Astrocyte of the spinal cord (primary cell): ENCODE measurements around the gene KRTAP10-9.
"Not testable (repeated sequence)": the region's sequence is repeated elsewhere in the genome, so short reads cannot be mapped to it uniquely, and the experiment has no call there.

Experiments used
- DNase-seq: peaks from one replicate; pipeline ENCODE4 v3.0.0; 2011; ENCODE audit warnings: low read depth, low spot score
- H3K4me3 ChIP-seq: 2 replicates; pipeline ENCODE4 v1.5.1; 2011; ENCODE audit warnings: low read depth, mild to moderate bottlenecking, low read length, moderate library complexity
- in situ Hi-C: cut with HindIII; loops from 2 replicates; pipeline ENCODE4 v1.10.0; 2017; ENCODE audit warnings: low sequenced_read_pairs
- TF ChIP-seq, protein P1 (sequence below): IDR thresholded peaks from 2 replicates; pipeline ENCODE4 v1.5.1; 2012; ENCODE audit warnings: low read depth, mild to moderate bottlenecking, low read length, inconsistent platforms

The KRTAP10-9 gene

DNA sequence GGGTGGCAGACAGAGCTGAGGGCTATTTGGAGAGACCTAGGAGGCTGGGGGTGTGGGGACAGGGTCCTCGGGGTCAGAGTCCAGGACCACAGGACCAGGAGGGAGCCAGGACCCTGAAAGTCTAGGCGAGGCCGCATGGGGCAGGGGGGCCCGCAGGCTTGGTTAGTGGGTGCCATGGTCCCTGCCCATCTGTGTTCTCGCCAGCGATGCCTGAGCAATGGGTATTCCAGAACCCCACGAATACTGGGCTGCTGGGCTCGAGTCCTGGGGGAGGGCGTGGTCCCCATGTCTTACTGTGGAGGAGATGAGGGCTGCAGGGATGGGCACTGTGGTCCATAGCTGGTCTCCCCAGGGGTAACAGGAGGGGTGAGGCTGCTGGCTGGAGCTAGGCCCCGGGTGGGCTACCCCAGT, 36.6 kb upstream of the KRTAP10-9 start:
- no peak for DNase-seq
- H3K4me3 ChIP-seq, result no peak overlapping the region
- TF ChIP-seq, protein P1, sequence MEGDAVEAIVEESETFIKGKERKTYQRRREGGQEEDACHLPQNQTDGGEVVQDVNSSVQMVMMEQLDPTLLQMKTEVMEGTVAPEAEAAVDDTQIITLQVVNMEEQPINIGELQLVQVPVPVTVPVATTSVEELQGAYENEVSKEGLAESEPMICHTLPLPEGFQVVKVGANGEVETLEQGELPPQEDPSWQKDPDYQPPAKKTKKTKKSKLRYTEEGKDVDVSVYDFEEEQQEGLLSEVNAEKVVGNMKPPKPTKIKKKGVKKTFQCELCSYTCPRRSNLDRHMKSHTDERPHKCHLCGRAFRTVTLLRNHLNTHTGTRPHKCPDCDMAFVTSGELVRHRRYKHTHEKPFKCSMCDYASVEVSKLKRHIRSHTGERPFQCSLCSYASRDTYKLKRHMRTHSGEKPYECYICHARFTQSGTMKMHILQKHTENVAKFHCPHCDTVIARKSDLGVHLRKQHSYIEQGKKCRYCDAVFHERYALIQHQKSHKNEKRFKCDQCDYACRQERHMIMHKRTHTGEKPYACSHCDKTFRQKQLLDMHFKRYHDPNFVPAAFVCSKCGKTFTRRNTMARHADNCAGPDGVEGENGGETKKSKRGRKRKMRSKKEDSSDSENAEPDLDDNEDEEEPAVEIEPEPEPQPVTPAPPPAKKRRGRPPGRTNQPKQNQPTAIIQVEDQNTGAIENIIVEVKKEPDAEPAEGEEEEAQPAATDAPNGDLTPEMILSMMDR, result no peak
- in situ Hi-C loops, result no loop called here

DNA sequence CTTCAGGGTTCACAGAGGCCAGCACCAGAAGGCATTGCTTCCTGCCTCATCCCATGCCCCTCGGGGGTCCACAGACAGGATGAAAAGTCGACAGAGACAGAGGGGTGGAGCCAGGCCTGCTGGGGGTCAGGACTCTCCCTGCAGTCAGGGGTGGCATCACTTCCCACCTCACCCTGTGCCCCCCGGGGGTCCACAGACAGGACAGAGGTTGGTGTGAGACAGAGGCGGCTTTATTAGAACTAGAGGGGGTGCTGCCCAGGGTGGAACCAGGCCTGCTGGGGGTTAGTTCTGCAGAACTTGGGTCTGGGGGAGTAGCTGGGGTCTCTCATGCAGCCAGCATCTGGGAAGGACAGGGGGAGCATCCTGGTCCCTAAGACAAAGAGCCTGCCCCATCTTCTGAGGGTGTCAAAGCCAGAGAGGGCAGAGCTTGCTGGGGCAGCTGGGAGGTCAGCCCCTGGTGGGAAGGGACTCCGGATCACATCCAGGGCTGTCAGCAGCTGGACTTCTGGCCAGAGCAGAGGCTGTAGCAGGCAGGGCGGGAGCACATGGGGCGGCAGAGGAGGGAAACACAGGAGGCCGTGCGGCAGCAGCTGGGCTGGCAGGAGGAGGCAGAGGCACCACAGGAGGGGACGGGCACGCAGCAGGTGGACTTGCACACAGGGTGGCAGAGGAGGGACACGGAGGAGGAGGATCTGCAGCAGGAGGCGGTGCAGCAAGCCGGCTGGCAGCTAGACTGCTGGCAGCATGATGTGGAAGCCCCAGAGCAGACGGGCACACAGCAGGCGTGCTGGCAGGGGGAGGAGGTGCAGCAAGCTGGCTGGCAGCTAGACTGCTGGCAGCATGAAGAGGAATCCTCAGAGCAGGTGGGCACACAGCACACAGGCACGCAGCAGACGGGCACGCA, 35.7 kb upstream of the KRTAP10-9 start:
- DNase-seq, H3K4me3 ChIP-seq, in situ Hi-C loops: not testable (repeated sequence)

DNA sequence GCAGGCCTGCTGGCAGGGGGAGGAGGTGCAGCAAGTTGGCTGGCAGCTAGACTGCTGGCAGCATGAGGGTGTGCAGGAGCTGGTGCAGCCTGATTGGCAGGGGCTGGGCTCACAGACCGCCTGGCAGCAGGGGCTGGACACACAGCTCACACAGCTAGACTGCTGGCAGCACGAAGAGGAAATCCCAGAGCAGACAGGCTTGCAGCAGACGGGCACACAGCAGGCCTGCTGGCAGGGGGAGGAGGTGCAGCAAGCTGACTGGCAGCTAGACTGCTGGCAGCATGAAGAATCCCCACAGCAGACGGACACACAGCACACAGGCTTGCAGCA, 35.1 kb upstream of the KRTAP10-9 start:
- DNase-seq, in situ Hi-C loops, H3K4me3 ChIP-seq: not testable (repeated sequence)

DNA sequence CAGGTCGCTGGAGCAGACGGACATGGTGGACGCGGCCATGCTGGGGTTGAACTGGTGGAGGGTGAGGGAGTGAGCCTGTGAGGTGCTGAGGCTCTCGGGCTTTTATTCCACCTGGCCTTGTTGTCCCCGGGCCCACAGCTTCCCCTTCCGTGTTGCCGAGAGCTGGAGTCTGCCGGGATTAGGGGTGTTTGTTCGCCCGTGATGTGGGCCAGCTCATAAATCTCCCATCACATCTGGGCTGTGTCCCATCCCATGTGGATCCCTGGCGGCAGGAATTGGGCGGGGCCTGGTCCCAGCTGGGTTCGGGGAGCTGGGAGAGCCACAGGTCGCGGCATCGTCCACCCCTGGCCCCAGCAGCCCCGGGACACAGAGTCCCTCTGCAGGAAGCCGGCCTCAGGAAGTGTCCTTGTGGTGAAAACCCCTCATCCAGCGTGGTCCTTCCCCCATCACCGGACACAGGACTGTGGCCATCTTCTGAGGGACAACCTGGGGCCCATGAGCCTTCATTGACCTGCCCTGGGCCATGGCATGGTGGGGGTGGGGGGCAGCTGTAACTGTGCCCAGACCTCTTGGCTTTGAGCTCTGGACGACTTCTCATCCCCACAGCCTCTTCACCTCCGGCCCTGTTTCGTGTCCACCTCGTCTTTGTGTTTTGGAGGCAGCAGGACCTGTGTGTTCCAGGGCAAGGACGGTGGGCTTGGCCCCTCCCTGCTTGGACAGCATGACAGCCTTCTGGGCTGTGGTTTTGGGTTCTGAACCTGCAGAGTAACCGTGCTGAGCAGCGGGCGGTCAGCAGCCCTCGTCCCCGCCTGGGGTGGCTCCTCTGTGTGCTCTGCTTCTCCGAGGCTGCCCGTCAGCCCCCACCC, 34.2 kb upstream of the KRTAP10-9 start, which contains the start of gene KRTAP10-6:
TSS of gene KRTAP10-6 (minus strand) at position 60 of the 866 bp plus-strand sequence. CDS start at position 39, 21 bp downstream.
- in situ Hi-C loops, result no loop called here
- H3K4me3 ChIP-seq, result no peak within 1 kb of the TSS
- no peak for DNase-seq
- TF ChIP-seq, protein P1, result no peak

DNA sequence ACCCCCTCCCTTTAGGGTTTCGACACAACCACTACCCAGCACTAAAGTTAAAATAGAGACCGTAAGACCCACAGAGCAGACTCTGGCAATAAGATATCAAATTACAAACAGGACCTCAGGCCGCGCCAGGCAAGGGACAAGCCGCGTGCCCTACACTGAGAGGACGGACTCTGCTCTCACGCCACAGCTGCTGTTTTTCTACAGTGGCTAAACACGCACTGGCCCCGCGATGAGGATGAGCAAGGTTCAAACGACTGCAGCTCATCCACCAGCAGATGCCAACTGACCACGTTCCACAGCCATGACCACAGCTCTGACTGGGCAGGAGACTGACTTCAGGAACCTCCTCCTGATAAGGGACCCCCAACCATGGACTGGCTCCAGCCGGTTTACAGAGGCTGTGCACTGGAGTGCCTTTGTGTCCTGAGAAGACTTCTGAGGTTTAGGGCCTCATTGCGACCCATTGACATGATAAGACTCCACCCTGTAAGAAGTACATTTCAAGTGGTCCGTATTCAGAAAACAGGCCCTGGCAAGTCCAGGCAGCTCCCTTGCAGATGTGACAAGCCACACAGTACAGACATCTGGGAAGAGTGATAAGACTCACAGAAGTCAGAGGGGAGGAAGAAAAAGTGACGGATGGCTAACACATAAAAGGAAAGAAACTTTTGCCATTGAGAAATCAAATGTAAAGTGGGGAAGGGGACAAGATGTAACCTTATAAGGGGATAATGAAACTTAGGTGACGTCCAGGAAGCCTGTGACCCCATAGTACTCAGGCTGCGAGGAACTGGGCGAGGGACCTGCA, 33.1 kb upstream of the KRTAP10-9 start:
- H3K4me3 ChIP-seq, result no peak overlapping the region
- TF ChIP-seq, protein P1, result no peak
- in situ Hi-C loops, result no loop called here
- DNase-seq, result no peak

DNA sequence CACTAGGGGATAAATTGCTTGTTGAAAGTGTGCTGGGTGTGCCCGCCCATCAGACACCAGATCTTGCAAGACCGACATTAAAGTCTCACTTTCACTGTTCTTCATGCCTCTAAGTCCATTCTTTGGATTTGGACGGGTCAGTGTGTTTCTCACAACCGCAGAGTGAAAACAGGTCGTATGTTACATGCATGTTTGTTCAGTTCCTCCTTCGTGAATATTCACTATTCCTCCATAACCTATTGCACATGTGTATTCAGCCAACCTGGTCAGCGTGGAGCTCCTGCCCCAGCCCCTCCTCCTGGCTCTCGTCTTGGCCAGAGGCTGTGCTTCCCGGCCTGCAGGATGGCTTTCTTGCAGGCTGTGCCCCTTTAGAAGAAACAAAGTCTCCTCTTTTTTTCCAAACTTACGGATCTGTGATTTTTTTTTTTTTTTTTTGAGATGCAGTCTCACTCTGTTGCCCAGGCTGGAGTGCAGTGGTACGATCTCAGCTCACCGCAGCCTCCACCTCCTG, 32.4 kb upstream of the KRTAP10-9 start:
- in situ Hi-C loops, result no loop called here
- H3K4me3 ChIP-seq, result no peak overlapping the region
- TF ChIP-seq, protein P1, result no peak
- no peak for DNase-seq

DNA sequence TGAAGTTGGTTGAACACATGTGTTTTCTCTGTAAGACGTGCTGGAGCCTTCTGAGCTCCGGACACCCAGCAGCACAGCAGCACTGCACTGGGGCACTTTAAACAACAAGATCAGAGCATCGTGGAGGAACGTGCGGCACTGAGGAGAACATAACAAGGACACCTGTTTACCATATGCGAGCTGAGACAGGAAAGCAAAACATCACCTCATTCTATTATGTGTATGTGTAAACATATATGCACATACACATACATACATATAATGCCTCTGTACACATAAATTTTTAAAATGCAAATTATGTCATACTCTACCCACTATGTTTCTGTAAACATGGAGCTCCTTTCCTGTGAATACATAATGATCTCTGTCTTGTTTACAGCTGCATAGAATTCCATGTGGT, 31.4 kb upstream of the KRTAP10-9 start:
- H3K4me3 ChIP-seq, result no peak overlapping the region
- in situ Hi-C loops, result no loop called here
- TF ChIP-seq, protein P1, result no peak
- no peak for DNase-seq
